Prostate gland (tissue), 2 donors: Measurements from ENCODE around the gene EIF4B.

Experiments
- CTCF ChIP-seq, 4 experiments: fragments of 200-600 bp in 2 of 4; fragments of 450-650 bp in 2 of 4; sonication (generic) in 2 of 4; IDR thresholded peaks; 1 replicate in 3 of 4; 2 replicates in 1 of 4; pipeline ENCODE4 v1.5.1; 2016 to 2019; ENCODE audit warnings: antibody characterized with exemption in 4 of 4, mild to moderate bottlenecking in 2 of 4, moderate library complexity in 2 of 4
- POLR2A ChIP-seq: fragments of 450-650 bp; IDR thresholded peaks from one replicate; pipeline ENCODE4 v1.6.1; 2016; ENCODE audit warnings: antibody characterized with exemption, mild to moderate bottlenecking

DNA sequence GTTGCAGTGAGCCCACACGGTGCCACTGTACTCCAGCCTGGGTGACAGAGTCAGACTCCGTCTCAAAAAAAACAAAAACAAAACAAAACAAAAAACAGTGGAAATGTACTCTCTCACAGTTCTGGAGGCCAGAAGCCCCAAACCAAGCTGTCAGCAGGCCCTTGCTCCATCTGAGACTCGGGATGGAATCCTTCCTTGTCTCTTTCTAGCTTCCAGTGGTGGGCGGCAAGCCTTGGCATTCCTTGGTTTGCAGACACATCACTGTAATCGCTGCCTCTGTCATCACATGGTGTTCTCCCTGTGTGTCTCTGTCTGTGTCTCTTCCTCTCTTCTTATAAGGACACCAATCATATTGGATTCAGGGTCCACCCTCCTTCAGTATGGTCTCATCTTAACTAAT lies 50.0 kb downstream of the EIF4B start:
- TF ChIP-seq POLR2A, result no peak
- TF ChIP-seq CTCF (IDR thresholded peaks at IDR 0.05), result no peak
